Keratinocyte (primary cell): ENCODE results near the gene SCAPER. TPM values are rescaled to one million over a fixed set of nuclear protein-coding genes. Genes with fewer than 3 reads are reported as not detected.
"Not testable (repeated sequence)": the region's sequence is repeated elsewhere in the genome, so short reads cannot be mapped to it uniquely, and the experiment has no call there.

ENCODE experiments used
- DNase-seq: peaks from one replicate; pipeline ENCODE4 v3.0.0-alpha.2; 2011; ENCODE audit warnings: low read depth, missing footprints, low spot score
- FAIRE-seq: peaks from 2 replicates; lab custom pipeline; 2011; peaks lifted over from hg19 to GRCh38; lab: Jason Lieb, UNC
- H2AFZ ChIP-seq: 2 replicates; pipeline ENCODE4 v1.6.0; 2012; ENCODE audit warnings: low read length, control low read depth, inconsistent platforms; ENCODE audit not compliant: control insufficient read depth
- H3K27ac ChIP-seq: 2 replicates; pipeline ENCODE4 v1.5.1; 2011; ENCODE audit warnings: low read length; ENCODE audit not compliant: control insufficient read depth, insufficient read depth
- H3K27me3 ChIP-seq: 3 replicates; pipeline ENCODE4 v1.6.0; 2011; ENCODE audit warnings: low read length; ENCODE audit not compliant: control insufficient read depth, insufficient read depth; ENCODE audit errors: extremely low read depth
- H3K36me3 ChIP-seq, 2 experiments: 2 replicates in 1 of 2; 3 replicates in 1 of 2; pipeline ENCODE4 v1.5.1; 2011; ENCODE audit warnings: low read length in 2 of 2, mild to moderate bottlenecking in 1 of 2; ENCODE audit not compliant: control insufficient read depth in 2 of 2, insufficient read depth in 2 of 2; ENCODE audit errors: extremely low read depth in 1 of 2
- H3K4me1 ChIP-seq: 3 replicates; pipeline ENCODE4 v1.5.1; 2011; ENCODE audit warnings: low read length; ENCODE audit not compliant: control insufficient read depth, insufficient read depth; ENCODE audit errors: extremely low read depth
- H3K4me2 ChIP-seq: 3 replicates; pipeline ENCODE4 v1.6.0; 2011; ENCODE audit warnings: low read depth, low read length; ENCODE audit not compliant: control insufficient read depth, insufficient read depth; ENCODE audit errors: extremely low read depth
- H3K4me3 ChIP-seq, 3 experiments: fragments of 200-600 bp in 1 of 3; sonication (generic) in 1 of 3; 2 replicates in 2 of 3; 3 replicates in 1 of 3; pipeline ENCODE4 v1.5.1; 2011 to 2016; ENCODE audit warnings: low read length in 3 of 3, mild to moderate bottlenecking in 3 of 3, control low read depth in 2 of 3, inconsistent platforms in 1 of 3, low read depth in 1 of 3, mixed read lengths in 1 of 3, mixed run types in 1 of 3, moderate library complexity in 1 of 3; ENCODE audit not compliant: control insufficient read depth in 2 of 3, insufficient read depth in 2 of 3; ENCODE audit errors: extremely low read depth in 1 of 3
- H3K79me2 ChIP-seq: 2 replicates; pipeline ENCODE4 v1.6.0; 2012; ENCODE audit warnings: low read length; ENCODE audit not compliant: control insufficient read depth, insufficient read depth
- H3K9ac ChIP-seq: 3 replicates; pipeline ENCODE4 v1.6.0; 2011; ENCODE audit warnings: low read length; ENCODE audit not compliant: control insufficient read depth, insufficient read depth; ENCODE audit errors: extremely low read depth
- H3K9me1 ChIP-seq: 3 replicates; pipeline ENCODE4 v1.6.0; 2011; ENCODE audit warnings: low read length; ENCODE audit not compliant: control insufficient read depth, insufficient read depth; ENCODE audit errors: extremely low read depth
- H3K9me3 ChIP-seq: 2 replicates; pipeline ENCODE4 v1.5.1; 2012; ENCODE audit warnings: low read depth, low read length; ENCODE audit not compliant: control insufficient read depth
- H4K20me1 ChIP-seq: 3 replicates; pipeline ENCODE4 v1.6.0; 2011; ENCODE audit warnings: low read length; ENCODE audit not compliant: control insufficient read depth, insufficient read depth; ENCODE audit errors: extremely low read depth
- EZH2 ChIP-seq: IDR thresholded peaks from one replicate; pipeline ENCODE4 v1.6.1; 2012; ENCODE audit warnings: inconsistent platforms, mild to moderate bottlenecking, low read length, moderate library complexity
- dilution Hi-C: fragments of 300-500 bp; cut with MboI; formaldehyde crosslinking; loops from one replicate; pipeline ENCODE4 v1.7.0; 2020; ENCODE audit warnings: low sequenced_read_pairs; ENCODE audit not compliant: extremely low pct_ligation_motif_present
- polyA plus RNA-seq, 5 experiments: library from polyadenylated mRNA; depleted of rRNA in 3 of 5; stranded (reverse) in 3 of 5; stranded (forward) in 1 of 5; unstranded in 1 of 5; fragments of >200 nt; gene quantifications; 1 replicate in 1 of 5; 2 replicates in 3 of 5; 3 replicates in 1 of 5; pipeline versions ENCODE4 v1.2.1 to v1.2.3, GENCODE V29; 2011 to 2012; ENCODE audit warnings: missing spikeins in 2 of 5, low read depth in 1 of 5, low replicate concordance in 1 of 5
- TF ChIP-seq, protein P1 (sequence below), 3 experiments: IDR thresholded peaks in 1 of 3; conservative IDR thresholded peaks in 1 of 3; optimal IDR thresholded peaks in 1 of 3; 2 replicates in 2 of 3; 3 replicates in 1 of 3; pipeline versions ENCODE3 to v1.5.1; 2011; ENCODE audit warnings: low read length in 3 of 3, mild to moderate bottlenecking in 3 of 3, moderate library complexity in 2 of 3, control low read depth in 1 of 3, inconsistent platforms in 1 of 3; ENCODE audit not compliant: insufficient read depth in 2 of 3; ENCODE audit errors: extremely low read depth in 1 of 3

SCAPER gene
- polyA plus RNA-seq, 1 donor (not counting 4 experiments of a cell fraction or from before 2014, with no cell fraction given): 5.2 TPM

DNA sequence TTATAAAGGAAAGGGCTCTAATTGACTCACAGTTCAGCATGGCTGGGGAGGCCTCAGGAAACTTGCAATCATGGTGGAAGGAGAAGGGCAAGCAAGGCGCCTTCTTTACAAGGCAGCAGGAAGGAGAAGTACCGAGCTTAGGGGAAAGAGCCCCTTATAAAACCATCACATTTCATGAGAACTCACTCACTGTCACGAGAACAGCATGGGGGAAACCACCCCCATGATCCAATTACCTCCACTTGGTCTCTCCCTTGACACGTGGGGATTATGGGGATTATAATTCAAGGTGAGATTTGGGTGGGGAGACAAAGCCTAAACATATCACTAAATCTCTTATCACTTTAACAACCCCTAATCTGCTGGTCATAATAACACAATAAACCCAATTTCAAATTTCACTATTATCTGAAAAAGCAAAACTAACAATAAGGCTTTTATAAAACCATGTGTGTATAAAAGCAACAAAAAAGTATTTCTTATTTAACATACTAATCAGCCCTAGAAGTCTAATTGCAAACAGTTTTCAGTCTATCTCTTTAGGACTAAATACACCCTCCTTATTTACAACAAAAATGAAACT is 43.2 kb downstream of the SCAPER start:
- no peaks in the 10 kb centered on the region for H4K20me1 ChIP-seq
- H3K36me3 ChIP-seq: no peaks in the 10 kb centered on the region
- H3K27me3 ChIP-seq: no peaks in the 10 kb centered on the region
- DNase-seq: no peak
- H3K79me2 ChIP-seq: no peaks in the 10 kb centered on the region
- no peak overlapping the region for H3K27ac ChIP-seq
- FAIRE-seq: no peak
- dilution Hi-C loops: no loop called here
- H3K9me3 ChIP-seq: no peaks in the 10 kb centered on the region
- H2AFZ ChIP-seq: no peak overlapping the region
- H3K9ac ChIP-seq: no peak overlapping the region
- no peak for TF ChIP-seq EZH2
- TF ChIP-seq, protein P1, sequence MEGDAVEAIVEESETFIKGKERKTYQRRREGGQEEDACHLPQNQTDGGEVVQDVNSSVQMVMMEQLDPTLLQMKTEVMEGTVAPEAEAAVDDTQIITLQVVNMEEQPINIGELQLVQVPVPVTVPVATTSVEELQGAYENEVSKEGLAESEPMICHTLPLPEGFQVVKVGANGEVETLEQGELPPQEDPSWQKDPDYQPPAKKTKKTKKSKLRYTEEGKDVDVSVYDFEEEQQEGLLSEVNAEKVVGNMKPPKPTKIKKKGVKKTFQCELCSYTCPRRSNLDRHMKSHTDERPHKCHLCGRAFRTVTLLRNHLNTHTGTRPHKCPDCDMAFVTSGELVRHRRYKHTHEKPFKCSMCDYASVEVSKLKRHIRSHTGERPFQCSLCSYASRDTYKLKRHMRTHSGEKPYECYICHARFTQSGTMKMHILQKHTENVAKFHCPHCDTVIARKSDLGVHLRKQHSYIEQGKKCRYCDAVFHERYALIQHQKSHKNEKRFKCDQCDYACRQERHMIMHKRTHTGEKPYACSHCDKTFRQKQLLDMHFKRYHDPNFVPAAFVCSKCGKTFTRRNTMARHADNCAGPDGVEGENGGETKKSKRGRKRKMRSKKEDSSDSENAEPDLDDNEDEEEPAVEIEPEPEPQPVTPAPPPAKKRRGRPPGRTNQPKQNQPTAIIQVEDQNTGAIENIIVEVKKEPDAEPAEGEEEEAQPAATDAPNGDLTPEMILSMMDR (optimal IDR thresholded peaks at IDR 0.05 in 1 of 3, IDR thresholded peaks at IDR 0.05 in 1 of 3, conservative IDR thresholded peaks at IDR 0.05 in 1 of 3; ENCODE audit: extremely low read depth in 1 of 3, insufficient read depth in 2 of 3, low read length in 3 of 3): no peak
- H3K4me2 ChIP-seq: no peak overlapping the region
- H3K9me1 ChIP-seq: no peaks in the 10 kb centered on the region
- H3K4me1 ChIP-seq: no peaks in the 10 kb centered on the region
- H3K4me3 ChIP-seq: no peak overlapping the region

DNA sequence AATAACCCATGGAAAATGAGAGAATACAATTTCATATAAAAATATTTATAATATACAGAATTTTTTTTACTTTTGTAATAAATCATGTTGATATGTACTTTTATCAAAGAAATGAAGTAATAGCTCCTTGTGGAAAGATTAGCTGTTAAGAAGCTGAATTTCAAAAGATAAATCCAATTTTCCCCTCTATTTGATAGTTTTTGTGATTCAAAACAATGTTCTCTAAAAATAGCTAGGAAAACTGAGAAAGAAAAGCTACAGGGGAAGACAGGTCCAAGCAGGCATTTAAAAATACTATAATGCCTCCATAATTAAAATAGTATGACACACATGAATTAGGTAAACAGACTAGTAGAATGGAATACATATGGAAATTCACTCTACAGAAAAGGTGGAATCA is 44.9 kb downstream of the SCAPER start:
- Histone ChIP-seq H3K4me3 (no peak overlapping the region), H3K4me1 (no peaks in the 10 kb centered on the region), H3K9me1 (no peaks in the 10 kb centered on the region), H3K27me3 (no peaks in the 10 kb centered on the region), H3K79me2 (no peaks in the 10 kb centered on the region), H3K36me3 (no peaks in the 10 kb centered on the region), H3K9ac (no peak overlapping the region), H2AFZ (no peak overlapping the region), H4K20me1 (no peaks in the 10 kb centered on the region), H3K27ac (no peak overlapping the region), H3K4me2 (no peak overlapping the region), H3K9me3 (no peaks in the 10 kb centered on the region)
- FAIRE-seq: no peak
- DNase-seq: no peak
- dilution Hi-C loops: no loop called here
- TF ChIP-seq EZH2: no peak
- TF ChIP-seq, protein P1 (optimal IDR thresholded peaks at IDR 0.05 in 1 of 3, IDR thresholded peaks at IDR 0.05 in 1 of 3, conservative IDR thresholded peaks at IDR 0.05 in 1 of 3; ENCODE audit: extremely low read depth in 1 of 3, insufficient read depth in 2 of 3, low read length in 3 of 3): no peak

GRCh38 chr15:76850367-76850766 is 54.8 kb downstream of the SCAPER start:
- H3K4me1 ChIP-seq, FAIRE-seq, H2AFZ ChIP-seq, H3K27ac ChIP-seq, H4K20me1 ChIP-seq, H3K9me3 ChIP-seq, DNase-seq, H3K4me3 ChIP-seq, H3K36me3 ChIP-seq, H3K9me1 ChIP-seq, H3K27me3 ChIP-seq, H3K79me2 ChIP-seq, H3K4me2 ChIP-seq, H3K9ac ChIP-seq, dilution Hi-C loops: not testable (repeated sequence)
